ACC112 (cell line): Measurements from ENCODE around the gene LRRIQ1.
"Not testable (repeated sequence)": the region's sequence is repeated elsewhere in the genome, so short reads cannot be mapped to it uniquely, and the experiment has no call there.

Experiments used
- H2AFZ ChIP-seq: fragments of 200-600 bp; sonication (generic); one replicate; pipeline ENCODE4 v1.6.0; 2017; ENCODE audit warnings: antibody characterized with exemption, low read length; ENCODE audit not compliant: unreplicated experiment
- H3K27ac ChIP-seq: fragments of 200-600 bp; sonication (generic); 2 replicates; pipeline ENCODE4 v1.5.1; 2014; ENCODE audit warnings: low read depth, mild to moderate bottlenecking, antibody characterized with exemption, low read length, moderate library complexity
- H3K27me3 ChIP-seq: fragments of 200-600 bp; sonication (generic); 2 replicates; pipeline ENCODE4 v1.6.1; 2014; ENCODE audit warnings: mild to moderate bottlenecking, antibody characterized with exemption, low read length, moderate library complexity, mixed read lengths; ENCODE audit not compliant: insufficient read depth
- H3K36me3 ChIP-seq: fragments of 200-600 bp; sonication (generic); 2 replicates; pipeline ENCODE4 v1.6.1; 2016; ENCODE audit warnings: mild to moderate bottlenecking, antibody characterized with exemption, low read length, moderate library complexity, mixed read lengths; ENCODE audit not compliant: insufficient read depth
- H3K4me1 ChIP-seq: fragments of 200-600 bp; sonication (generic); one replicate; pipeline ENCODE4 v1.6.1; 2016; ENCODE audit warnings: low read length, mixed read lengths; ENCODE audit not compliant: insufficient read depth, unreplicated experiment, control insufficient read depth
- H3K4me3 ChIP-seq: fragments of 200-600 bp; sonication (generic); 2 replicates; pipeline ENCODE4 v1.5.1; 2014; ENCODE audit warnings: mild to moderate bottlenecking, low read depth, low read length
- H3K79me2 ChIP-seq: fragments of 200-600 bp; sonication (generic); one replicate; pipeline ENCODE4 v1.6.0; 2016; ENCODE audit warnings: low read length; ENCODE audit not compliant: control insufficient read depth, unreplicated experiment, insufficient read depth

The LRRIQ1 gene

GRCh38 chr12:85188619-85189018 is 152.5 kb downstream of the LRRIQ1 start:
- no peak overlapping the region for H2AFZ ChIP-seq
- no peaks in the 10 kb centered on the region for H3K27me3 ChIP-seq
- H3K4me3 ChIP-seq = no peak overlapping the region
- no peaks in the 10 kb centered on the region for H3K36me3 ChIP-seq
- no peaks in the 10 kb centered on the region for H3K4me1 ChIP-seq
- H3K27ac ChIP-seq = no peak overlapping the region
- no peaks in the 10 kb centered on the region for H3K79me2 ChIP-seq

- Histone ChIP-seq H3K79me2 (no peaks in the 10 kb centered on the region), H2AFZ (no peak overlapping the region), H3K4me3 (no peak overlapping the region), H3K27ac (no peak overlapping the region), H3K4me1 (no peaks in the 10 kb centered on the region), H3K27me3 (no peaks in the 10 kb centered on the region), H3K36me3 (no peaks in the 10 kb centered on the region)
Observed at GRCh38 chr12:85190728-85191127, 154.6 kb downstream of the LRRIQ1 start.

GRCh38 chr12:85203809-85204208 is 167.7 kb downstream of the LRRIQ1 start:
- not testable (repeated sequence) for H3K36me3 ChIP-seq, H3K27me3 ChIP-seq, H3K4me1 ChIP-seq, H3K4me3 ChIP-seq, H2AFZ ChIP-seq, H3K27ac ChIP-seq, H3K79me2 ChIP-seq

- Histone ChIP-seq H3K36me3 (no peaks in the 10 kb centered on the region), H3K27ac (no peak overlapping the region), H3K4me3 (no peak overlapping the region), H2AFZ (no peak overlapping the region), H3K27me3 (0 out of 2 replicates have a peak, but pooled peaks cover 8% of the 10 kb centered on the region), H3K4me1 (no peaks in the 10 kb centered on the region), H3K79me2 (no peaks in the 10 kb centered on the region)
Observed at GRCh38 chr12:85206543-85206942, 170.4 kb downstream of the LRRIQ1 start.

- H3K4me3 ChIP-seq, H3K79me2 ChIP-seq, H3K4me1 ChIP-seq, H3K27ac ChIP-seq, H2AFZ ChIP-seq, H3K36me3 ChIP-seq, H3K27me3 ChIP-seq: not testable (repeated sequence)
Observed at GRCh38 chr12:85224339-85224738, 188.2 kb downstream of the LRRIQ1 start.

GRCh38 chr12:85225501-85225900 is 189.3 kb downstream of the LRRIQ1 start:
- no peaks in the 10 kb centered on the region for H3K79me2 ChIP-seq
- H3K4me1 ChIP-seq = no peaks in the 10 kb centered on the region
- no peak overlapping the region for H3K27ac ChIP-seq
- H2AFZ ChIP-seq = no peak overlapping the region
- no peaks in the 10 kb centered on the region for H3K36me3 ChIP-seq
- no peak overlapping the region for H3K4me3 ChIP-seq
- H3K27me3 ChIP-seq = no peaks in the 10 kb centered on the region

GRCh38 chr12:85237327-85237726 is 201.2 kb downstream of the LRRIQ1 start:
- Histone ChIP-seq H3K4me1 (no peaks in the 10 kb centered on the region), H3K4me3 (no peak overlapping the region), H3K79me2 (no peaks in the 10 kb centered on the region), H3K27ac (no peak overlapping the region), H2AFZ (peak overlapping the region; percentile 7), H3K27me3 (peaks cover 7% of the 10 kb centered on the region; the same call in 1 of the 2 replicates), H3K36me3 (no peaks in the 10 kb centered on the region)

- H3K27me3 ChIP-seq = peaks cover 4% of the 10 kb centered on the region; the same call in 1 of the 2 replicates
Observed at GRCh38 chr12:85244561-85244960, 208.4 kb downstream of the LRRIQ1 start.

GRCh38 chr12:85253853-85254252 is 217.7 kb downstream of the LRRIQ1 start:
- Histone ChIP-seq H3K4me1 (no peaks in the 10 kb centered on the region), H3K27ac (no peak overlapping the region), H2AFZ (no peak overlapping the region), H3K36me3 (no peaks in the 10 kb centered on the region), H3K27me3 (no peaks in the 10 kb centered on the region), H3K79me2 (no peaks in the 10 kb centered on the region), H3K4me3 (no peak overlapping the region)

More at GRCh38 chr12:85244561-85244960, 208.4 kb downstream of the LRRIQ1 start:
- H3K36me3 ChIP-seq = no peaks in the 10 kb centered on the region
- no peak overlapping the region for H3K27ac ChIP-seq
- H3K4me3 ChIP-seq = no peak overlapping the region
- no peaks in the 10 kb centered on the region for H3K4me1 ChIP-seq
- no peaks in the 10 kb centered on the region for H3K79me2 ChIP-seq
- no peak overlapping the region for H2AFZ ChIP-seq

GRCh38 chr12:85257671-85258070 is 221.5 kb downstream of the LRRIQ1 start:
- H3K4me3 ChIP-seq = no peak overlapping the region

GRCh38 chr12:85260447-85260846 is 224.3 kb downstream of the LRRIQ1 start:
- Histone ChIP-seq H3K27me3 (no peaks in the 10 kb centered on the region), H3K4me3 (no peak overlapping the region), H3K36me3 (no peaks in the 10 kb centered on the region), H3K4me1 (no peaks in the 10 kb centered on the region), H3K27ac (no peak overlapping the region), H2AFZ (no peak overlapping the region), H3K79me2 (no peaks in the 10 kb centered on the region)

More at GRCh38 chr12:85257671-85258070, 221.5 kb downstream of the LRRIQ1 start:
- Histone ChIP-seq H3K79me2 (no peaks in the 10 kb centered on the region), H3K36me3 (no peaks in the 10 kb centered on the region), H2AFZ (no peak overlapping the region), H3K27ac (no peak overlapping the region), H3K4me1 (no peaks in the 10 kb centered on the region), H3K27me3 (no peaks in the 10 kb centered on the region)
